Loucy (cell line): ENCODE data around the gene MIS18BP1.

Experiments used
- H2AFZ ChIP-seq: fragments of 200-600 bp; sonication (generic); 2 replicates; pipeline ENCODE4 v1.6.0; 2016; ENCODE audit warnings: antibody characterized with exemption, mild to moderate bottlenecking, low read length, moderate library complexity
- H3F3A ChIP-seq: fragments of 200-600 bp; 2 replicates; pipeline ENCODE4 v1.6.0; 2016; ENCODE audit warnings: antibody characterized with exemption, low read depth, mild to moderate bottlenecking
- H3K27me3 ChIP-seq: fragments of 200-600 bp; sonication (generic); 2 replicates; pipeline ENCODE4 v1.6.1; 2014; ENCODE audit warnings: low read length, mild to moderate bottlenecking; ENCODE audit not compliant: insufficient read depth, poor library complexity, severe bottlenecking
- H3K36me3 ChIP-seq: fragments of 200-600 bp; sonication (generic); 2 replicates; pipeline ENCODE4 v1.6.1; 2016; ENCODE audit warnings: low read length; ENCODE audit not compliant: insufficient read depth
- H3K4me1 ChIP-seq: fragments of 200-600 bp; sonication (generic); 2 replicates; pipeline ENCODE4 v1.5.1; 2014; ENCODE audit warnings: low read length, mild to moderate bottlenecking; ENCODE audit not compliant: insufficient read depth, poor library complexity, severe bottlenecking
- H3K4me2 ChIP-seq: fragments of 200-600 bp; sonication (generic); 2 replicates; pipeline ENCODE4 v1.6.0; 2014; ENCODE audit warnings: antibody characterized with exemption, low read length, low read depth, mild to moderate bottlenecking; ENCODE audit not compliant: poor library complexity, severe bottlenecking
- H3K4me3 ChIP-seq: fragments of 200-600 bp; sonication (generic); 2 replicates; pipeline ENCODE4 v1.5.1; 2014; ENCODE audit warnings: low read length, mild to moderate bottlenecking, mixed read lengths; ENCODE audit not compliant: poor library complexity, severe bottlenecking
- H3K79me2 ChIP-seq: fragments of 200-600 bp; sonication (generic); 2 replicates; pipeline ENCODE4 v1.6.1; 2014; ENCODE audit warnings: low read length; ENCODE audit not compliant: insufficient read depth
- H3K9ac ChIP-seq: fragments of 200-600 bp; sonication (generic); 2 replicates; pipeline ENCODE4 v1.6.0; 2014; ENCODE audit warnings: mild to moderate bottlenecking, low read depth, low read length, moderate library complexity; ENCODE audit not compliant: poor library complexity, severe bottlenecking
- H3K9me2 ChIP-seq: fragments of 200-600 bp; sonication (generic); replicated peaks from 2 replicates; pipeline ENCODE4 v1.6.1; 2016; ENCODE audit warnings: low read depth, low read length, mixed read lengths
- H3K9me3 ChIP-seq: fragments of 200-600 bp; sonication (generic); 2 replicates; pipeline ENCODE4 v1.6.1; 2014; ENCODE audit warnings: mild to moderate bottlenecking, antibody characterized with exemption, low read length, low read depth; ENCODE audit not compliant: insufficient read depth
- H4K20me1 ChIP-seq: fragments of 200-600 bp; sonication (generic); 2 replicates; pipeline ENCODE4 v1.6.0; 2014; ENCODE audit warnings: antibody characterized with exemption, low read length, mild to moderate bottlenecking; ENCODE audit not compliant: insufficient read depth, poor library complexity, severe bottlenecking
- CTCF ChIP-seq: fragments of 200-600 bp; sonication (generic); conservative IDR thresholded peaks from 2 replicates; pipeline ENCODE4 v1.5.1; 2014; ENCODE audit warnings: mild to moderate bottlenecking, antibody characterized with exemption, low read length
- EZH2phosphoT487 ChIP-seq: fragments of 200-600 bp; IDR thresholded peaks from 2 replicates; pipeline ENCODE4 v1.6.1; 2018; ENCODE audit warnings: antibody characterized with exemption, mild to moderate bottlenecking, moderate library complexity, borderline replicate concordance

The MIS18BP1 gene

GRCh38 chr14:45258073-45258472 is 5.1 kb upstream of the MIS18BP1 start:
- Histone ChIP-seq H3K9me3 (peaks cover 24% of the 10 kb centered on the region), H3K27me3 (no peaks in the 10 kb centered on the region), H3F3A (no peaks in the 10 kb centered on the region), H3K9ac (no peak overlapping the region), H3K4me3 (no peak overlapping the region), H2AFZ (no peak overlapping the region), H4K20me1 (no peaks in the 10 kb centered on the region), H3K4me1 (no peaks in the 10 kb centered on the region), H3K36me3 (no peaks in the 10 kb centered on the region), H3K79me2 (no peaks in the 10 kb centered on the region), H3K9me2 (no peaks in the 10 kb centered on the region), H3K4me2 (no peak overlapping the region)
- no peak for TF ChIP-seq EZH2phosphoT487
- TF ChIP-seq CTCF: no peak

DNA sequence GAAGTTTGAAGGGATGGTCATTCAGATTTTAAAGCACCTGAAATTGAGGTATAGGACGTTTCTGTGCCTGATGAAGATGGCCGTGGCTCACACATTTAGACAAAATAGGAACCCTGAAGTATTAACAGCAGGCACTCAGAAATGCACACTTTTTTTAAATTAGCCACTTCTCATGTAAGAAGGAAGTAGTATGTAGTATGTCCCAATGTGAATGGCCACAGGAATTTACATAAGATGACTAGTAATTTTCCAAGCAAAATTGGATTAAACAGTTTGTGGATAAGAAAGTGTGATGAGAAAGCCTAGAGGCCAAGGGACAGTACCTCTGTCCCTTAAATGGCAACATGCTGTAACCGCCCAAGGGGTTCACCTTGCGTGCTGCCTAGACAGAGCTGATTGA is 1.8 kb upstream of the MIS18BP1 start:
- Histone ChIP-seq H3K9me2 (no peaks in the 10 kb centered on the region), H3K9ac (no peak overlapping the region), H3K36me3 (no peaks in the 10 kb centered on the region), H4K20me1 (peaks cover 8% of the 10 kb centered on the region), H3K27me3 (no peaks in the 10 kb centered on the region), H3K4me1 (peaks cover 18% of the 10 kb centered on the region), H3K79me2 (peaks cover 31% of the 10 kb centered on the region), H3K4me2 (no peak overlapping the region), H3K9me3 (peaks cover 21% of the 10 kb centered on the region), H3F3A (no peaks in the 10 kb centered on the region), H3K4me3 (no peak overlapping the region), H2AFZ (no peak overlapping the region)
- TF ChIP-seq CTCF (no peak), EZH2phosphoT487 (no peak)

GRCh38 chr14:45253754-45254310 is 830 bp upstream of the MIS18BP1 start:
- Histone ChIP-seq H4K20me1 (peaks cover 15% of the 10 kb centered on the region), H3K27me3 (no peaks in the 10 kb centered on the region), H3K9me3 (peaks cover 12% of the 10 kb centered on the region), H2AFZ (no peak overlapping the region), H3K4me3 (no peak overlapping the region), H3F3A (no peaks in the 10 kb centered on the region), H3K36me3 (no peaks in the 10 kb centered on the region), H3K4me2 (no peak overlapping the region), H3K4me1 (peaks cover 24% of the 10 kb centered on the region), H3K9ac (no peak overlapping the region), H3K79me2 (peaks cover 40% of the 10 kb centered on the region), H3K9me2 (no peaks in the 10 kb centered on the region)
- TF ChIP-seq CTCF: no peak
- TF ChIP-seq EZH2phosphoT487: no peak
